Measurements from ENCODE around the gene MAN1A1. TPM values are rescaled to one million over a fixed set of nuclear protein-coding genes. Genes with fewer than 3 reads are reported as not detected.

Gene MAN1A1
- polyA plus RNA-seq, 1 donor from 2014 or later = 4.6 TPM

DNA sequence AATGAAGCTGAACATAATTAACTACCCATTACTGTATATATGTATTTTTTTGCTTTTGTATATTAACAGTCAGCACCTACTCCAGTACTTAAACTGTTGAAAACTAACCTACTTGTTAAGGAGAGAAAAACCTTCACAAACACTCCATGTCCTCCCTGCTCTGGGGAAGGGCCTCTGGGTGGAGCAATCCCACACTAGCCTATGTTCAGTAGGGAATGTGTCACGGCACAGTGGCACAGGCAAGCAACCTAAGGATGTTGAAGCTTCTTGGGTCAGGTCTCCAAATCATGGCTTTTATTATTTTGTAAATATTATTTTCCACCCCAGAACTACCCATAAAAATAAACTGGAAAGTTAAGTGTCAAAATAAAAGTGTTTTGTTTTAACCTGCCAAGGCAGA, 5.3 kb downstream of the MAN1A1 start:
- no peaks in the 10 kb centered on the region for H3K9me3 ChIP-seq (ENCODE audit: low read length)
- H3K4me3 ChIP-seq (ENCODE audit: low read length) = no peak overlapping the region
- no peaks in the 10 kb centered on the region for H3K79me2 ChIP-seq (replicated peaks; ENCODE audit: insufficient read depth, low read length)
- H3F3A ChIP-seq (ENCODE audit: insufficient read depth, low read length, poor library complexity, severe bottlenecking) = no peaks in the 10 kb centered on the region
- H3K27ac ChIP-seq (ENCODE audit: low read length) = no peak overlapping the region
- no peak overlapping the region for H3K9ac ChIP-seq (ENCODE audit: low read length)
- no peak overlapping the region for H2AFZ ChIP-seq (ENCODE audit: low read depth, low read length)
- H3K9me2 ChIP-seq (ENCODE audit: insufficient read depth, low read length) = no peaks in the 10 kb centered on the region
- H4K20me1 ChIP-seq (ENCODE audit: insufficient read depth) = no peaks in the 10 kb centered on the region
- H3K4me2 ChIP-seq (ENCODE audit: low read length) = no peak overlapping the region
- H3K36me3 ChIP-seq (ENCODE audit: insufficient read depth, low read length) = no peaks in the 10 kb centered on the region
- H3K27me3 ChIP-seq (ENCODE audit: insufficient read depth, low read depth, low read length) = peaks cover 15% of the 10 kb centered on the region
- TF ChIP-seq POLR2AphosphoS5 (IDR thresholded peaks at IDR 0.05) (no peak), EZH2 (IDR thresholded peaks at IDR 0.05; ENCODE audit: borderline replicate concordance, insufficient read depth, low read length, poor library complexity, severe bottlenecking) (no peak), SMC3 (conservative IDR thresholded peaks at IDR 0.05; ENCODE audit: poor library complexity) (no peak), MXI1 (conservative IDR thresholded peaks at IDR 0.05; ENCODE audit: poor library complexity, severe bottlenecking) (no peak), TAF1 (IDR thresholded peaks at IDR 0.05; ENCODE audit: low read depth) (no peak), RAD21 (conservative IDR thresholded peaks at IDR 0.05) (no peak), EP300 (conservative IDR thresholded peaks at IDR 0.05; ENCODE audit: poor library complexity, severe bottlenecking) (no peak)
- TF ChIP-seq, protein P1, sequence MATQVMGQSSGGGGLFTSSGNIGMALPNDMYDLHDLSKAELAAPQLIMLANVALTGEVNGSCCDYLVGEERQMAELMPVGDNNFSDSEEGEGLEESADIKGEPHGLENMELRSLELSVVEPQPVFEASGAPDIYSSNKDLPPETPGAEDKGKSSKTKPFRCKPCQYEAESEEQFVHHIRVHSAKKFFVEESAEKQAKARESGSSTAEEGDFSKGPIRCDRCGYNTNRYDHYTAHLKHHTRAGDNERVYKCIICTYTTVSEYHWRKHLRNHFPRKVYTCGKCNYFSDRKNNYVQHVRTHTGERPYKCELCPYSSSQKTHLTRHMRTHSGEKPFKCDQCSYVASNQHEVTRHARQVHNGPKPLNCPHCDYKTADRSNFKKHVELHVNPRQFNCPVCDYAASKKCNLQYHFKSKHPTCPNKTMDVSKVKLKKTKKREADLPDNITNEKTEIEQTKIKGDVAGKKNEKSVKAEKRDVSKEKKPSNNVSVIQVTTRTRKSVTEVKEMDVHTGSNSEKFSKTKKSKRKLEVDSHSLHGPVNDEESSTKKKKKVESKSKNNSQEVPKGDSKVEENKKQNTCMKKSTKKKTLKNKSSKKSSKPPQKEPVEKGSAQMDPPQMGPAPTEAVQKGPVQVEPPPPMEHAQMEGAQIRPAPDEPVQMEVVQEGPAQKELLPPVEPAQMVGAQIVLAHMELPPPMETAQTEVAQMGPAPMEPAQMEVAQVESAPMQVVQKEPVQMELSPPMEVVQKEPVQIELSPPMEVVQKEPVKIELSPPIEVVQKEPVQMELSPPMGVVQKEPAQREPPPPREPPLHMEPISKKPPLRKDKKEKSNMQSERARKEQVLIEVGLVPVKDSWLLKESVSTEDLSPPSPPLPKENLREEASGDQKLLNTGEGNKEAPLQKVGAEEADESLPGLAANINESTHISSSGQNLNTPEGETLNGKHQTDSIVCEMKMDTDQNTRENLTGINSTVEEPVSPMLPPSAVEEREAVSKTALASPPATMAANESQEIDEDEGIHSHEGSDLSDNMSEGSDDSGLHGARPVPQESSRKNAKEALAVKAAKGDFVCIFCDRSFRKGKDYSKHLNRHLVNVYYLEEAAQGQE (IDR thresholded peaks at IDR 0.05; ENCODE audit: borderline replicate concordance) = no peak

DNA sequence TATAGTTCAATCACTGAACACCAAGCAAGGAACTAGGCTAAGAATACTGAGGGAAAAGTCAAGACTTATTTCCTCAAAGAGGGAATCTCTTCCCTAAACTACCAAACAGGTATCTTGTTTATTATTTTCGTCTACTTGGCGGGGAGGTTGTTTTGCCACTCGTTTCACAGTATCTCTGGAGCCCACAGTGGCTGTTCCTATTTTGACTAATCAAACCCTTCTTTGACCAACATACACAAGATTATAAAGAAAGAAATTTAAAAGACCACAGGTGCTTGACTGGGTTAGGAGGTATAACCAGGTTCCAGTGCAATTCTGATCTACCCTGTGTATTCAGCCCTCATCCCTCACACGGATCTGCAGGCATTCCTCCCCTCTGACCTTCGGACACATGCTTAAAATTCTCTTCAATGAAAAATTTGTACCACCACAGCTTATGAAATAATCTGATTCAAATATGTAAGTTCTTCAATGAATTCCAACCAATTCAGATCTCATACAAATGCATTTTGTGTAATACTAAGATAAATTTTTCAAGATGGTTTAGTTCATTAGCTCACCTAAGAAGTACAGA, 5.9 kb downstream of the MAN1A1 start:
- no peak overlapping the region for H3K9ac ChIP-seq (ENCODE audit: low read length)
- H3K36me3 ChIP-seq (ENCODE audit: insufficient read depth, low read length) = no peaks in the 10 kb centered on the region
- no peak overlapping the region for H3K27ac ChIP-seq (ENCODE audit: low read length)
- no peaks in the 10 kb centered on the region for H3K9me3 ChIP-seq (ENCODE audit: low read length)
- H4K20me1 ChIP-seq (ENCODE audit: insufficient read depth) = no peaks in the 10 kb centered on the region
- H3F3A ChIP-seq (ENCODE audit: insufficient read depth, low read length, poor library complexity, severe bottlenecking) = no peaks in the 10 kb centered on the region
- H3K27me3 ChIP-seq (ENCODE audit: insufficient read depth, low read depth, low read length) = peaks cover 9% of the 10 kb centered on the region
- TF ChIP-seq EP300 (conservative IDR thresholded peaks at IDR 0.05; ENCODE audit: poor library complexity, severe bottlenecking) (no peak), EZH2 (IDR thresholded peaks at IDR 0.05; ENCODE audit: borderline replicate concordance, insufficient read depth, low read length, poor library complexity, severe bottlenecking) (no peak), TAF1 (IDR thresholded peaks at IDR 0.05; ENCODE audit: low read depth) (no peak), SMC3 (conservative IDR thresholded peaks at IDR 0.05; ENCODE audit: poor library complexity) (no peak), MXI1 (conservative IDR thresholded peaks at IDR 0.05; ENCODE audit: poor library complexity, severe bottlenecking) (no peak), RAD21 (conservative IDR thresholded peaks at IDR 0.05) (no peak), POLR2AphosphoS5 (IDR thresholded peaks at IDR 0.05) (no peak)
- TF ChIP-seq, protein P2, sequence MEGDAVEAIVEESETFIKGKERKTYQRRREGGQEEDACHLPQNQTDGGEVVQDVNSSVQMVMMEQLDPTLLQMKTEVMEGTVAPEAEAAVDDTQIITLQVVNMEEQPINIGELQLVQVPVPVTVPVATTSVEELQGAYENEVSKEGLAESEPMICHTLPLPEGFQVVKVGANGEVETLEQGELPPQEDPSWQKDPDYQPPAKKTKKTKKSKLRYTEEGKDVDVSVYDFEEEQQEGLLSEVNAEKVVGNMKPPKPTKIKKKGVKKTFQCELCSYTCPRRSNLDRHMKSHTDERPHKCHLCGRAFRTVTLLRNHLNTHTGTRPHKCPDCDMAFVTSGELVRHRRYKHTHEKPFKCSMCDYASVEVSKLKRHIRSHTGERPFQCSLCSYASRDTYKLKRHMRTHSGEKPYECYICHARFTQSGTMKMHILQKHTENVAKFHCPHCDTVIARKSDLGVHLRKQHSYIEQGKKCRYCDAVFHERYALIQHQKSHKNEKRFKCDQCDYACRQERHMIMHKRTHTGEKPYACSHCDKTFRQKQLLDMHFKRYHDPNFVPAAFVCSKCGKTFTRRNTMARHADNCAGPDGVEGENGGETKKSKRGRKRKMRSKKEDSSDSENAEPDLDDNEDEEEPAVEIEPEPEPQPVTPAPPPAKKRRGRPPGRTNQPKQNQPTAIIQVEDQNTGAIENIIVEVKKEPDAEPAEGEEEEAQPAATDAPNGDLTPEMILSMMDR (IDR thresholded peaks at IDR 0.05; ENCODE audit: poor library complexity, severe bottlenecking) = no peak
- TF ChIP-seq, protein P1 (IDR thresholded peaks at IDR 0.05; ENCODE audit: borderline replicate concordance) = no peak
- no peak overlapping the region for H3K4me2 ChIP-seq (ENCODE audit: low read length)
- no peaks in the 10 kb centered on the region for H3K9me2 ChIP-seq (ENCODE audit: insufficient read depth, low read length)
- H3K79me2 ChIP-seq (replicated peaks; ENCODE audit: insufficient read depth, low read length) = no peaks in the 10 kb centered on the region
- H2AFZ ChIP-seq (ENCODE audit: low read depth, low read length) = no peak overlapping the region
- no peak overlapping the region for H3K4me3 ChIP-seq (ENCODE audit: low read length)

All from neural cell (in vitro differentiated cells).